ENCODE data around the gene TRMT1L. TPM values are rescaled to one million over a fixed set of nuclear protein-coding genes. Genes with fewer than 3 reads are reported as not detected.

The TRMT1L gene
- total RNA-seq, 2 donors from 2014 or later, result 12.5 to 16.9 TPM

GRCh38 chr1:185137896-185138545, 18.7 kb downstream of the TRMT1L start:
- intact Hi-C loops (cut with DNase I), result no loop called here
- DNase-seq (ENCODE audit: low spot score), result no peak

DNA sequence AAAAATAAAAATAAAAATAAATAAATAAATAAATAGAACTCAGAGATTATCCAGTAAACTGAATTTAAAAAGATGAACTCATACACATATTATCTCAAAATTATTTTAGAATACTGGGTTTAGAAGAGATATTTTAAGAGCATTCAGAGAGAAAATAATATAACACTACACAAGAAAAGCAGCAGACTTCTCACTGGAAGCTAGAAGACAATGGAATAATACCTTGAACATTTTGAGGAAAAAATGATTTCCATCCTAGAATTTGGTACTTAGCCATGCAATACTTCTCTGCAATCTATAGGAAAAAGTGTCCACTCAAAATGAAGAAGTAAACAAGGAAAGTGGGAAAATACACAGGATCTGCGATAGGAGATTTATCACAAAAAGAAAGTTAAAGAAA, 24.2 kb downstream of the TRMT1L start:
- intact Hi-C loops (cut with DNase I), result no loop called here
- no peak for DNase-seq (ENCODE audit: low spot score)

DNA sequence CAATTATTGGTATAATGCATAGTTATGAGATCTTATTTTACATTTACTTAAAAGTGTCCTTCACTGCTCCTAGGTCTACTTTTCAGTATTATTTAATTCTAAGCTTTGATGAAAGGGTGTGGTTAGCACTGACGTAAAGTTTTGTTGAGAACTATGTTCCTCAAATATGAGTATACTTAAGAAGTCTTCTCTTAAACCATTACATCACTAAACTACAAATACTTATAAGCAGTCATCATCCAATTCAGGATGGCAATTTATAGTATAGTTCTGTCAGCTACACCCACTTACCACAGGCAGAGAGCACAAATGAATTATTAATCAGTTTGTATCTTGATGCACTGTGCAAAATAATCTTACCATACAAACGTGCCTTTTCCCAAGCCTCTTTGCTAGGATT, 27.0 kb downstream of the TRMT1L start:
- intact Hi-C loops (cut with DNase I), result no loop called here

GRCh38 chr1:185112356-185112755, 44.4 kb downstream of the TRMT1L start:
- intact Hi-C loops (cut with DNase I), result loop anchor here in 1 of 2 donors (5.0 kb wide), 1 partner anchor 560 kb away; no protein-coding TSS in a partner anchor
- no peak for DNase-seq (ENCODE audit: low spot score)

More for the DNA sequence above, 27.0 kb downstream of the TRMT1L start:
- DNase-seq (ENCODE audit: low spot score), result no peak

DNA sequence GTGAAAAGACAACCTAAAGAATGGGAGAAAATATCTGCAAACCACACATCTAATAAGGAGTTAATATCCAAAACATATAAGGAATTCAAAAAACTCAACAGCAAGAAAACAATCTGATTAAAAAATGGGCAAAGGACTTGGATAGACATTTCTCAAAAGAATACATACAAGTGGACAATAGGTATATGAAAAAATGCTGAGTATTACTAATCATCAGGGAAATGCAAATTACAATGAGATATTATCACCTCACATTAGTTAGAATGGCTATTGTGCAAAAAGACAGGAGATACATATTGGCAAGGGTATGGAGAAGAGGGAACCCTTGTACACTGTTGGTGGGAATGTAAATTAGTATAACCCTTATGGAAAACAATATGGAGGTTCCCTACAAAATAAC, 44.9 kb downstream of the TRMT1L start:
- no peak for DNase-seq (ENCODE audit: low spot score)
- intact Hi-C loops (cut with DNase I), result loop anchor here in 1 of 2 donors (5.0 kb wide), 1 partner anchor 560 kb away; no protein-coding TSS in a partner anchor

DNA sequence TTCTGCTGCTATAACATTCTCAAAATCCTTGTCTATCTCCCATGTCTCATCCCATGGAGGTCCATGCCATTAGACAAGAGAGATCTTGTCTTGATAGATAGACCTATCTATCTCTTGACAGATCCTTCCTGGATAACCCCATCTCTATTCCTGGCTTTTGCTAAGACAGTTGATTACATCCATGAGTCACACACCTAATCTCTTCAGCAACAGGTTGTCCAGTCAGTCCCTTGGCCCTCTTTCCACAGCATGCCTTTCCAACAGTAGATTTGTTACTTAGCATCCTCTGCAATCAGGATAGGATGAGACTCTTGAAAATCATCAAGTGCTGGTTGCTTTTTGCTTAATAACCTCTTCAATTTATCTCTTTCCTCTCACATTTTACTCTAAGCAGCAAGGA, 46.6 kb downstream of the TRMT1L start:
- intact Hi-C loops (cut with DNase I), result loop anchor here in 1 of 2 donors (5.0 kb wide), 1 partner anchor 558 kb away; no protein-coding TSS in a partner anchor
- no peak for DNase-seq (ENCODE audit: low spot score)

DNA sequence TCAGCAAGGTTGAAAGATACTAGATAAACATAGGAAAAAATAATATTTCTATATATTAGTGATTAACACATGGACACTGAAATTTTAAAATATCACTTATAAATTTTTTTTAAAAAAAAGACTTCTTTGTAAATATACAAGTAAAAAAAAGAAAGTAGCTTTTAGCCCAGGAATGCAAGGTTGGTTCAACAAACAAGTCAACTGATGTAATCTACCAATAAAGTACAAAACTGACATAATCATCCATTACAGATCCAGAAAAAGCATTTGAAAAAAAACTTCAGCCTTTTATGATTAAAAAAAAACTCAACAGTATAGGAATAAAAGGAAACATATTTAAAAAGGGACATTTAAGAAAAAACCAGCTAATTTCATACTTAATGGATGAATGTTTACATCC, 48.4 kb downstream of the TRMT1L start:
- intact Hi-C loops (cut with DNase I), result no loop called here
- DNase-seq (ENCODE audit: low spot score), result no peak

- intact Hi-C loops (cut with DNase I), result no loop called here
These were observed 51.6 kb downstream of the TRMT1L start for GRCh38 chr1:185105121-185105520.

GRCh38 chr1:185104083-185104482, 52.7 kb downstream of the TRMT1L start:
- intact Hi-C loops (cut with DNase I), result no loop called here
- no peak for DNase-seq (ENCODE audit: low spot score)

More at GRCh38 chr1:185105121-185105520, 51.6 kb downstream of the TRMT1L start:
- DNase-seq (ENCODE audit: low spot score), result no peak

DNA sequence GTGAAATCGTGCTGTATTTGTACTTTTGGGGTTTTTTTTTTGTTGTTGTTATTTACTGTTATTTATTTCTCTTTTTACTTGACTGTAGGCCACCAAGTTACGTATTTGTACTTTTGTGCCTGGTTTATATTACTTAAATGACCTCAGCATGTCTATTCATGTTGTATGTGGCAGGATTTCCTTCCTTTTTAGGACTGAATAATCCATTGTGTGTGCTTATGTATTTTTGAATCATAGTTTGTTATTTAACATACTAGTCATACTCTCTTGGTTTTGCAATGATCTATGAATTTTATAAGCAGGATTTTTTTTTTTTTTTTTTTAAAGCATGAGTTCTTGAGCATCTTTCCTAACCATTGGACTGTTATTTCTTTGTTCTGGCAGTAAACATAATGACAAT, 60.2 kb downstream of the TRMT1L start:
- intact Hi-C loops (cut with DNase I), result no loop called here

DNA sequence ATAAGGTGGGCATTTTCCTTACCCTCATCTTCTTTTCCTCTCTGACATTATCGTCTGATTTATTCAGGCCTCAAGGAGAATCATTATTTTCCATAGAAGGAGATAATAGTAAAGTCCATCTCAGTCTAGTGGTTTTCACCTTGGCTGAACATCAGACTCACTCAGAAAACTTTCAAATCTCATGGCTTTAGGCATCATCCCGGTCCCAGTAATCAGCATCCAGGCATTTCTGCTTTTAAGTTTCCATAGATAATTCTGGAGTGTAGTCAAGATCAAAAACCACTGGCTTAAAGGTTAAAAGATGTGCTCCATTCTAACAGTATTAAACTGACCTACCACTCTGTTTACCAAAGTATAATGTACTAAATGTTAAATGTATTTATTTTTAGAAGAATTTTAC, 62.0 kb downstream of the TRMT1L start:
- intact Hi-C loops (cut with DNase I), result no loop called here
- no peak for DNase-seq (ENCODE audit: low spot score)

More for the DNA sequence above, 60.2 kb downstream of the TRMT1L start:
- no peak for DNase-seq (ENCODE audit: low spot score)

GRCh38 chr1:185091480-185091879, 65.3 kb downstream of the TRMT1L start:
- intact Hi-C loops (cut with DNase I), result no loop called here
- no peak for DNase-seq (ENCODE audit: low spot score)

- intact Hi-C loops (cut with DNase I), result no loop called here
- DNase-seq (ENCODE audit: low spot score), result no peak
These were observed 69.0 kb downstream of the TRMT1L start for GRCh38 chr1:185087746-185088145.

DNA sequence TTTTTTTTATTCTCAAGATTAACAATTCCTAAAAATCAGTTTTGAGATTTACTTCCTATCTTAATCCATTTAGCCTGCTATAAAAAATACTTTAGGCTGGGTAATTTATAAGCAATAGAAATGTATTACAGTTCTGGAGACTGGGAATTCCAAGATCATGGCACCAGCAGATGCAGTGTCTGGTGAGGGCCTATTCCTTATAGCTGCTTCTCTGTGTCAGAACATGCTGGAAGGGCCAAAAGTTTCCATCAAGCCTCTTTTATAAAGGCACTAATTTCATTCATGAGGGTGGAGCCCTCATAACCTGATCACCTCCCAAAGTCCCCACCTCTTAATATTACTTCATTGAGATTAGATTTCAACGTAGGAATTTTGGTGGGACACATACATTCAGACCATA, 69.7 kb downstream of the TRMT1L start:
- DNase-seq (ENCODE audit: low spot score), result no peak
- intact Hi-C loops (cut with DNase I), result no loop called here

- no peak for DNase-seq (ENCODE audit: low spot score)
These were observed 72.9 kb downstream of the TRMT1L start for GRCh38 chr1:185083818-185084217.

GRCh38 chr1:185080422-185080821, 76.3 kb downstream of the TRMT1L start:
- no peak for DNase-seq (ENCODE audit: low spot score)
- intact Hi-C loops (cut with DNase I), result no loop called here

More at GRCh38 chr1:185083818-185084217, 72.9 kb downstream of the TRMT1L start:
- intact Hi-C loops (cut with DNase I), result no loop called here

GRCh38 chr1:185077374-185077773, 79.4 kb downstream of the TRMT1L start:
- intact Hi-C loops (cut with DNase I), result no loop called here
- no peak for DNase-seq (ENCODE audit: low spot score)

DNA sequence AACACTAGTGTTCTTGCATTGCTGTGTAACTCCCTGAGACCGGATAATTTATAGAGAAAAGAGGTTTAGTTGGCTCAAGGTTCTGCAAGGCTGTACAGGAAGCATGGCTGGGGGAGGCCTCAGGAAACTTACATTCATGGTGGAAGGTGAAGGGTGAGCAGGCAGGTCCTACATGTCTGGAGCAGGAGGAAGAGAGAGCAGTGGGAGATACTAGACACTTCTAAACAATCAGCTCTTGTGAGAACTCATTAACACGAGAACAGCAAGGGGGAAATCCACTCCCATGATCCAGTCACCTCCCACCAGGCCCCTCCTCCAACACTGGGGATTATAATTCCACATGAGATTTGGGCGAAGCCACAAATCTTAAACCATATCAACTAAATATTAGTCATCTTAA, 81.3 kb downstream of the TRMT1L start:
- intact Hi-C loops (cut with DNase I), result no loop called here

DNA sequence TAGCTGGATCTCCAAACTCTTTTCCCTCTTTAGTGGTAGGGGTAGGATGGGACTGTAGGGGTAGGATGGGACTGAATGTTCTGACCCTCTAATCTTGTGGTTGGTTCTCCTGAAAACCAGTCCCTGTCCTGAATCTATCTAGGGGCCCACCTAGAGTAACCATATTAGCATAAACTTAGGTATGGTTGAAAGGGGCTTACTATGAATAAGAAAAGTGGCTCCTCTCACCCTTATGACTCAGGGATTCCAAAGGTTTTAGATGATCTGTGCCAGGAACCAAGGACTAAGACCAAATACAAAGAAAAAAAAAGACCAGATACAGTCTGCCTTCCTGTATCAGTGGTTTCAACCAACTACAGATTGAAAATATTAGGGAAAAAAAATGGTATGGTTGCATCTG, 82.4 kb downstream of the TRMT1L start:
- intact Hi-C loops (cut with DNase I), result no loop called here
- no peak for DNase-seq (ENCODE audit: low spot score)

More for the DNA sequence above, 81.3 kb downstream of the TRMT1L start:
- no peak for DNase-seq (ENCODE audit: low spot score)

DNA sequence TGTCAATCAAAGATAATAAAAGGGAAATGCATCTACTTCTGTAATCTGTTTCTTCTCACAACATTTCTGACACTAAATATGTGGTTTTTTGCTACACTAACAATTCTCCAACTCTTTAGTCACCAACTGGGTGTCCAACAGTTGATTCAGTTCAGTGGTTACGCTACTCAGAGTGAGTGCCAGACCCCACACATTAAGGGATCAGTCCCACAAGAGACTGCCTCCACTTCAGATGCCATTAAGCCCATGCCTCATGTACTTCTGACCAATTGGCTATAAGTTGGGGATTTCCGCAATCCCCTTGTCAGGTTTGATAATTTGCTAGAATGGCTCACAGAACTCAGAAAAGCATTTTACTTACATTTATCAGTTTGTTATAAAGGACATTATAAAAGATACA, 83.0 kb downstream of the TRMT1L start:
- intact Hi-C loops (cut with DNase I), result no loop called here
- no peak for DNase-seq (ENCODE audit: low spot score)

DNA sequence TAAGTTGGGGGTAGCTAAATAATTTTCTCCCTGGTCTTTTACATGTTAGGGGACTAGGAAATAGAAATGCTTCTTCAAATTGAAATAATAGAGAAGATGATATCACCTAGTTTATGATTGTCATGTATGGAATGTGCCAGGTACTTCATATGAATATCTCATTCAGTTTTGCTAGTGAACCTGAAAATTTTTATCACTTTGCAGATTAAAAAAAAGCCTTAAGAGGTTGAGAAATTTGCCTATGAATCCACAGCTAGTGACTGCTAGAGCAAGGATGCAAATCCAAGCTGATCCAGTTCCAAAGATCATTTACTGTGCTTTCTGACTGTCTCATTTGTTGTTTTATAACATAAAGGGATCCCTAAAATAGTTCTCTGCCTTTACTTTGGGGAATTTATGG, 86.7 kb downstream of the TRMT1L start:
- intact Hi-C loops (cut with DNase I), result no loop called here
- DNase-seq (ENCODE audit: low spot score), result no peak
